ENCODE measurements around the gene IQGAP3.

DNA sequence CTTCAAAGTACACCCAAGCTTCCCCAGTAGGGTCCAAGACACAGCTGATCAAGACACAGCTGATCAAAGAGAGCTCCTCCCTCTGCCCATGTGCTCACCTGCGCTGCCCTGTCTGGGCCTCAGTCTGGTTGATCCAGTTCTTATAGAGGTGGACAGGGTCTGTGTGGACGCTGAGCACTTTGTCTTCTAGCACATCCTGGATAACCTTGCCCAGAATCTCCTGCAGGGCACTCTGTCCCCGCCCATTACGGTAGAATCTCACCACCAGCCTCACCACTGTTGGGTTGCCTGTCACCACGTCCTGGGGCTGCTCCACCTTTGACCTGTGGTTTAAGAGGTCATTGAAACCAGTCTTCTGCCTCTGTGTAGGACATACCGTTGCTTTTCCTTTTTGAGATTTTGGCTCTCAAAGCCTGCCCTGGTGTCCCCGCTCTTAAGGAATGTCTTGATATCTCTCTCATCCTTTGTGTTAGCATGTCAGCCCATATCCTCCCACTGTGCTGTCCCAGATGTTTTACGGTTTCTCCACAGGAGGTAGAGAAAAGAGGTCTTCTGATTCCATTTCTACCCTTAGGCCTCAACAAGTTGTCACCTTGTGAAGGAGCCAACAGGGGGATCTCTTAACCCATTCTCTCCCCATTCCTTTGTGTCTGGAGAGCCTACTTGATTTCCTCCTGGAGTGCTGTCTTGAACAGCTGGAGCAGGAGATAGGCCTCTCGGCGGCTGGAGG, 33.5 kb downstream of the IQGAP3 start:
- TF ChIP-seq, protein P1, sequence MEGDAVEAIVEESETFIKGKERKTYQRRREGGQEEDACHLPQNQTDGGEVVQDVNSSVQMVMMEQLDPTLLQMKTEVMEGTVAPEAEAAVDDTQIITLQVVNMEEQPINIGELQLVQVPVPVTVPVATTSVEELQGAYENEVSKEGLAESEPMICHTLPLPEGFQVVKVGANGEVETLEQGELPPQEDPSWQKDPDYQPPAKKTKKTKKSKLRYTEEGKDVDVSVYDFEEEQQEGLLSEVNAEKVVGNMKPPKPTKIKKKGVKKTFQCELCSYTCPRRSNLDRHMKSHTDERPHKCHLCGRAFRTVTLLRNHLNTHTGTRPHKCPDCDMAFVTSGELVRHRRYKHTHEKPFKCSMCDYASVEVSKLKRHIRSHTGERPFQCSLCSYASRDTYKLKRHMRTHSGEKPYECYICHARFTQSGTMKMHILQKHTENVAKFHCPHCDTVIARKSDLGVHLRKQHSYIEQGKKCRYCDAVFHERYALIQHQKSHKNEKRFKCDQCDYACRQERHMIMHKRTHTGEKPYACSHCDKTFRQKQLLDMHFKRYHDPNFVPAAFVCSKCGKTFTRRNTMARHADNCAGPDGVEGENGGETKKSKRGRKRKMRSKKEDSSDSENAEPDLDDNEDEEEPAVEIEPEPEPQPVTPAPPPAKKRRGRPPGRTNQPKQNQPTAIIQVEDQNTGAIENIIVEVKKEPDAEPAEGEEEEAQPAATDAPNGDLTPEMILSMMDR (IDR thresholded peaks at IDR 0.05 in 8 of 11, conservative IDR thresholded peaks at IDR 0.05 in 3 of 11) = no peak
- TF ChIP-seq POLR2A (IDR thresholded peaks at IDR 0.05) = no peak
- no peak for TF ChIP-seq POLR2AphosphoS5 (IDR thresholded peaks at IDR 0.05)
